Measurements from ENCODE around the gene DAP. TPM values are rescaled to one million over a fixed set of nuclear protein-coding genes. Genes with fewer than 3 reads are reported as not detected.

The DAP gene
- total and polyA plus RNA-seq, 2 of the 4 experiments (the other 2 are of a cell fraction), result 49.6 to 189 TPM

GRCh38 chr5:10658265-10658664 is 102.8 kb downstream of the DAP start:
- ChIA-PET CTCF (no interaction called here), POLR2A (ENCODE audit: unreplicated experiment) (no interaction called here)
- Histone ChIP-seq H4K91ac (ENCODE audit: insufficient read depth, low read depth, low read length) (no peak overlapping the region), H3K9me1 (ENCODE audit: insufficient read depth, low read length) (peaks cover 3% of the 10 kb centered on the region; the same call in 1 of the 2 replicates), H3K4me1 (ENCODE audit: control insufficient read depth, insufficient read depth, low read length) (peaks cover 2% of the 10 kb centered on the region; the same call in 1 of the 2 replicates), H3K9ac (ENCODE audit: low read depth, low read length) (no peak overlapping the region), H3K79me1 (ENCODE audit: low read depth in 1 of 2, low read length in 2 of 2) (peaks cover 0 to 7% of the 10 kb centered on the region in 2 experiments; a peak in 2 of 4 replicates), H2BK5ac (ENCODE audit: low read depth, low read length, poor library complexity, severe bottlenecking) (no peak overlapping the region), H4K5ac (ENCODE audit: low read depth, low read length) (no peak overlapping the region), H3K4ac (ENCODE audit: low read depth, low read length) (no peak overlapping the region), H3K23ac (ENCODE audit: low read depth, low read length) (no peak overlapping the region), H2AK5ac (ENCODE audit: low read depth, low read length) (no peak overlapping the region), H2AFZ (replicated peaks; ENCODE audit: low read length, poor library complexity) (no peak overlapping the region), H3K4me3 (ENCODE audit: insufficient read depth, low read depth, low read length) (no peak overlapping the region), H4K20me1 (ENCODE audit: insufficient read depth, low read length) (peaks cover 14% of the 10 kb centered on the region), H3K4me2 (ENCODE audit: low read depth, low read length) (no peak overlapping the region), H3K56ac (ENCODE audit: extremely low read depth, insufficient read depth, low read length) (no peak overlapping the region), H2BK120ac (ENCODE audit: low read depth, low read length) (no peak overlapping the region), H2BK15ac (ENCODE audit: low read depth, low read length) (no peak overlapping the region), H2BK20ac (ENCODE audit: low read depth, low read length) (no peak overlapping the region), H2AK9ac (replicated peaks; ENCODE audit: low read depth, low read length, poor library complexity) (no peak overlapping the region), H3K9me3 (ENCODE audit: control insufficient read depth, insufficient read depth, low read length) (no peaks in the 10 kb centered on the region; the same call in 1 of the 2 replicates), H3K18ac (ENCODE audit: low read depth, low read length) (no peak overlapping the region), H3K14ac (replicated peaks; ENCODE audit: low read depth, low read length) (no peak overlapping the region), H4K8ac (ENCODE audit: low read depth in 2 of 2, low read length in 2 of 2) (no peak overlapping the region), H3K27ac (ENCODE audit: insufficient read depth, low read length) (no peak overlapping the region), H3K27me3 (ENCODE audit: control insufficient read depth, insufficient read depth, low read length) (no peaks in the 10 kb centered on the region; the same call in 1 of the 2 replicates), H3K36me3 (ENCODE audit: control insufficient read depth, insufficient read depth, low read length) (peaks cover 30% of the 10 kb centered on the region; the same call in 1 of the 2 replicates)
- in situ Hi-C loops (cut with MboI; ENCODE audit: low sequenced_read_pairs), result no loop called here
- dilution Hi-C loops (cut with HindIII; ENCODE audit: low sequenced_read_pairs, unreplicated experiment), result no loop called here
- intact Hi-C loops (cut with micrococcal nuclease), result no loop called here
- no peak for TF ChIP-seq FOS (IDR thresholded peaks at IDR 0.05; ENCODE audit: low read depth, low read length)
- no peak for TF ChIP-seq CTCF (conservative IDR thresholded peaks at IDR 0.05; ENCODE audit: low read depth, low read length)
- TF ChIP-seq BHLHE40 (IDR thresholded peaks at IDR 0.05; ENCODE audit: low read depth, low read length), result no peak
- no peak for TF ChIP-seq POLR2A (IDR thresholded peaks at IDR 0.05; ENCODE audit: low read depth, low read length)
- TF ChIP-seq SMC3 (IDR thresholded peaks at IDR 0.05; ENCODE audit: low read depth, low read length), result no peak
- TF ChIP-seq CEBPB (IDR thresholded peaks at IDR 0.05; ENCODE audit: low read depth, low read length), result no peak
- TF ChIP-seq CHD1 (IDR thresholded peaks at IDR 0.05; ENCODE audit: low read depth, low read length), result no peak
- no peak for TF ChIP-seq ELK1 (IDR thresholded peaks at IDR 0.05; ENCODE audit: borderline replicate concordance, low read depth, low read length)
- no peak for TF ChIP-seq RFX5 (IDR thresholded peaks at IDR 0.05; ENCODE audit: low read depth, low read length)
- no TSS peak for BruUV-seq (replicated peaks)
- WGBS, 2 experiments (ENCODE audit: extremely low coverage in 2 of 2, insufficient read length in 1 of 2), result 94% methylated on average over 3 of the region's 4 CpGs; no CpG with 5 or more reads in 1 of the 2 experiments
- ATAC-seq (ENCODE audit: low read depth) (no peak), DNase-seq (no peak)
